Dedifferentiated amniotic fluid mesenchymal stem cell (primary cell): ENCODE results near the gene KHDC1.
A peak's percentile ranks its signal among the peaks of the same experiment; 100 is the strongest.
"Not testable (repeated sequence)": the region's sequence is repeated elsewhere in the genome, so short reads cannot be mapped to it uniquely, and the experiment has no call there.

Experiments
- DNase-seq: peaks from one replicate; pipeline ENCODE4 v3.0.0-alpha.2; 2016; ENCODE audit errors: extremely low spot score

The KHDC1 gene

GRCh38 chr6:73250016-73250415, 13.0 kb downstream of the KHDC1 start:
- no peak for DNase-seq

- DNase-seq: no peak
Observed at GRCh38 chr6:73248192-73248903, 14.6 kb downstream of the KHDC1 start.

GRCh38 chr6:73242001-73242400, 21.0 kb downstream of the KHDC1 start:
- no peak for DNase-seq

- no peak for DNase-seq
Observed at GRCh38 chr6:73240730-73241129, 22.3 kb downstream of the KHDC1 start.

GRCh38 chr6:73236144-73236750, 26.7 kb downstream of the KHDC1 start:
- DNase-seq: peak; percentile 84

GRCh38 chr6:73234733-73235132, 28.3 kb downstream of the KHDC1 start:
- DNase-seq: no peak

GRCh38 chr6:73233971-73234370, 29.0 kb downstream of the KHDC1 start:
- DNase-seq: not testable (repeated sequence)

GRCh38 chr6:73233048-73233447, 29.9 kb downstream of the KHDC1 start:
- DNase-seq: no peak

- no peak for DNase-seq
Observed at GRCh38 chr6:73231986-73232391, 31.0 kb downstream of the KHDC1 start.

- DNase-seq: no peak
Observed at GRCh38 chr6:73227606-73228255, 35.3 kb downstream of the KHDC1 start.

GRCh38 chr6:73225396-73225795, 37.6 kb downstream of the KHDC1 start, which contains the start of gene KHDC1L:
TSS of gene KHDC1L (minus strand) at chr6:73225496. CDS start at chr6:73225408, 88 bp downstream.
- no peak for DNase-seq

- no peak for DNase-seq
Observed at GRCh38 chr6:73216859-73217258, 46.1 kb downstream of the KHDC1 start.

GRCh38 chr6:73209117-73209516, 53.9 kb downstream of the KHDC1 start:
- DNase-seq: no peak

- DNase-seq: no peak
Observed at GRCh38 chr6:73207221-73207837, 55.7 kb downstream of the KHDC1 start.

- DNase-seq: no peak
Observed at GRCh38 chr6:73204252-73204651, 58.7 kb downstream of the KHDC1 start.

- DNase-seq: no peak
Observed at GRCh38 chr6:73203098-73203497, 59.9 kb downstream of the KHDC1 start.

- no peak for DNase-seq
Observed at GRCh38 chr6:73200735-73201134, 62.3 kb downstream of the KHDC1 start.

- DNase-seq: no peak
Observed at GRCh38 chr6:73200247-73200646, 62.7 kb downstream of the KHDC1 start.

- DNase-seq: no peak
Observed at GRCh38 chr6:73194744-73195143, 68.3 kb downstream of the KHDC1 start.

GRCh38 chr6:73193302-73193701, 69.7 kb downstream of the KHDC1 start:
- DNase-seq: not testable (repeated sequence)
